MM.1S (cell line): ENCODE measurements around the gene MAGEB6B.

ENCODE experiments used
- EZH2 ChIP-seq: fragments of 300-600 bp; sonication (generic); optimal IDR thresholded peaks from 2 replicates; pipeline ENCODE3; 2017; ENCODE audit warnings: low read depth, mild to moderate bottlenecking, antibody characterized with exemption, low read length, mixed read lengths
- EZH2phosphoT487 ChIP-seq: fragments of 300-600 bp; sonication (generic); IDR thresholded peaks from 2 replicates; pipeline ENCODE4 v1.6.1; 2018; ENCODE audit warnings: antibody characterized with exemption, low read length
- TF ChIP-seq, protein P1 (sequence below): fragments of 300-600 bp; sonication (generic); IDR thresholded peaks from 2 replicates; pipeline ENCODE4 v1.5.1; 2016; ENCODE audit warnings: antibody characterized with exemption, low read length, mixed read lengths

DNA sequence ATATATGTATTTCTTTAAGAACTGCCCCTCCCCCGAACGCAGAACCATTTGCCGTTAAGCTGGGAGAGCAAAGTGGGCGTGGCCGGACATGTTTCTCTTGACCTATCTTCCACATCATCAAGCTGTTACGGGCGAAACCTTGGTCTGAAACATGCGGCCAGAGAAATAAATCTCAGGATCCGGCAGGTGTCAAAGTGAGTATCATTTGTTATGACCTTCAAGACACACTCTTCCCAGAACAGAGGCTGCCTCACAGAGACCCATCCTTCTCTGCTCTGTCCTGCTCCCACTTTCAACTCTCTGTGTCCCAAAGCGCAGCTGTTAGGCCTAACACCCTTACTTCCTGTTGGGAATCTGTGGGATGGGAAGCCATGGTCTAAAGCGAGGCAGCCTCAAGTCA lies 22.1 kb upstream of the MAGEB6B start, which contains the start of gene MAGEB18:
- TF ChIP-seq, protein P1, sequence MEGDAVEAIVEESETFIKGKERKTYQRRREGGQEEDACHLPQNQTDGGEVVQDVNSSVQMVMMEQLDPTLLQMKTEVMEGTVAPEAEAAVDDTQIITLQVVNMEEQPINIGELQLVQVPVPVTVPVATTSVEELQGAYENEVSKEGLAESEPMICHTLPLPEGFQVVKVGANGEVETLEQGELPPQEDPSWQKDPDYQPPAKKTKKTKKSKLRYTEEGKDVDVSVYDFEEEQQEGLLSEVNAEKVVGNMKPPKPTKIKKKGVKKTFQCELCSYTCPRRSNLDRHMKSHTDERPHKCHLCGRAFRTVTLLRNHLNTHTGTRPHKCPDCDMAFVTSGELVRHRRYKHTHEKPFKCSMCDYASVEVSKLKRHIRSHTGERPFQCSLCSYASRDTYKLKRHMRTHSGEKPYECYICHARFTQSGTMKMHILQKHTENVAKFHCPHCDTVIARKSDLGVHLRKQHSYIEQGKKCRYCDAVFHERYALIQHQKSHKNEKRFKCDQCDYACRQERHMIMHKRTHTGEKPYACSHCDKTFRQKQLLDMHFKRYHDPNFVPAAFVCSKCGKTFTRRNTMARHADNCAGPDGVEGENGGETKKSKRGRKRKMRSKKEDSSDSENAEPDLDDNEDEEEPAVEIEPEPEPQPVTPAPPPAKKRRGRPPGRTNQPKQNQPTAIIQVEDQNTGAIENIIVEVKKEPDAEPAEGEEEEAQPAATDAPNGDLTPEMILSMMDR: no peak
- no peak for TF ChIP-seq EZH2
- no peak for TF ChIP-seq EZH2phosphoT487
